Hepatocyte (in vitro differentiated cells): ENCODE data around the gene XYLT1.

Experiments used
- CTCF ChIP-seq: fragments of 200-600 bp; sonication (generic); IDR thresholded peaks from 2 replicates; pipeline ENCODE4 v1.5.1; 2016; ENCODE audit warnings: antibody characterized with exemption, mild to moderate bottlenecking; ENCODE audit not compliant: poor library complexity
- EZH2 ChIP-seq: fragments of 200-600 bp; sonication (generic); IDR thresholded peaks from 2 replicates; pipeline ENCODE4 v1.6.1; 2016; ENCODE audit warnings: antibody characterized with exemption, mild to moderate bottlenecking, borderline replicate concordance

GRCh38 chr16:17213974-17214373 is 256.8 kb downstream of the XYLT1 start:
- no peak for TF ChIP-seq EZH2
- TF ChIP-seq CTCF = no peak
